Measurements from ENCODE around the gene CELA3B.
A peak's percentile ranks its signal among the peaks of the same experiment; 100 is the strongest.

The CELA3B gene

DNA sequence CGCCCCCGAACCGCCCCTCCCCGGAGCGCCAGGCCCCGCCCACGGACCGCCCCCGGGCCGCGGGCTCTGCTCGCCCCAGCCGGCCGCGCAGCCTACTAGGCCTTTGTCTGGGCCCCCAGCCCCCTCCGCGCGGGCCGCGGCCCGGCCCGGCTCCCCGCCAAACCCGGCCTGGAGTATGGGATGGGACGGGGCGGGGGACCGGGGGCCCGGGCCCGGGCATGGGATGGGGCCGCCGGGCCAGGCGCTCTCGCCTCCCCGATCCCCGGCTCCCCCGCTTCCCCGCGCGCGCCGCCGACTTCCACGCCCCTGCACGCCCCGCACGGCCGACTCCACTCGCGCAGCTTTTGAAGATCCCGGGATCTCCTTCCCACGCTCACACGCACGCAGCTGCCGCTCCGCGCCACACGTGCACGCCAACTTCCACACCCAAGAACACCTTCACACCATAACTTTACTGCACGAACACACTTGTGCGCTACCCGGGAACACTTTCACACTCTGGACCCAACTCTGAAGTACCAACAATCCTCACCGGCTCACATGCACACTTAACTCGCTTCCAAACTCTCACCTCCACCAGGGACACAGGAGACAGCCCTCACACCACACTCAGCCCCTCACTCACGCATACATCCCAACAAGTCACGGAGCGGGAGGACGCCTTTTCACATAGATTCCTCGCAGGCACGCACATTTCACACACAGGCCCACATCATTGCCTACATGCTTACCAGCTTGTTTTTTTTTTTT is 39.3 kb upstream of the CELA3B start:
- Histone ChIP-seq H3K27ac (replicated peaks) (peak overlapping the region; percentile 33; the same call in 1 of the 2 replicates), H3K27me3 (ENCODE audit: insufficient read depth, poor library complexity, severe bottlenecking) (no peaks in the 10 kb centered on the region), H3K4me3 (replicated peaks; ENCODE audit: insufficient read depth, low read length) (peak overlapping the region; percentile 32)
- no peak for TF ChIP-seq GABPA (IDR thresholded peaks at IDR 0.05; ENCODE audit: low read depth)
- no peak for TF ChIP-seq SPI1 (IDR thresholded peaks at IDR 0.05; ENCODE audit: borderline replicate concordance, low read depth)
- TF ChIP-seq POLR2AphosphoS5 (IDR thresholded peaks at IDR 0.05; ENCODE audit: low read depth), result no peak
- TF ChIP-seq REST (IDR thresholded peaks at IDR 0.05; ENCODE audit: insufficient replicate concordance, low read depth), result no peak
- DNase-seq (ENCODE audit: low read depth in 1 of 2, low spot score in 1 of 2), result peak; percentile 51 to 65

GRCh38 chr1:21938732-21939538 is 37.9 kb upstream of the CELA3B start:
- no peaks in the 10 kb centered on the region for H3K27me3 ChIP-seq (ENCODE audit: insufficient read depth, poor library complexity, severe bottlenecking)
- H3K27ac ChIP-seq (replicated peaks), result no peak overlapping the region
- no peak for DNase-seq (ENCODE audit: low read depth in 1 of 2, low spot score in 1 of 2)
- no peak for TF ChIP-seq CTCF (IDR thresholded peaks at IDR 0.05; ENCODE audit: insufficient read depth, low read length)
- no peak for TF ChIP-seq REST (IDR thresholded peaks at IDR 0.05; ENCODE audit: insufficient replicate concordance, low read depth)
- TF ChIP-seq GABPA (IDR thresholded peaks at IDR 0.05; ENCODE audit: low read depth), result no peak
- TF ChIP-seq POLR2AphosphoS5 (IDR thresholded peaks at IDR 0.05; ENCODE audit: low read depth), result no peak
- TF ChIP-seq SPI1 (IDR thresholded peaks at IDR 0.05; ENCODE audit: borderline replicate concordance, low read depth), result no peak
- no peak overlapping the region for H3K4me3 ChIP-seq (replicated peaks; ENCODE audit: insufficient read depth, low read length)

DNA sequence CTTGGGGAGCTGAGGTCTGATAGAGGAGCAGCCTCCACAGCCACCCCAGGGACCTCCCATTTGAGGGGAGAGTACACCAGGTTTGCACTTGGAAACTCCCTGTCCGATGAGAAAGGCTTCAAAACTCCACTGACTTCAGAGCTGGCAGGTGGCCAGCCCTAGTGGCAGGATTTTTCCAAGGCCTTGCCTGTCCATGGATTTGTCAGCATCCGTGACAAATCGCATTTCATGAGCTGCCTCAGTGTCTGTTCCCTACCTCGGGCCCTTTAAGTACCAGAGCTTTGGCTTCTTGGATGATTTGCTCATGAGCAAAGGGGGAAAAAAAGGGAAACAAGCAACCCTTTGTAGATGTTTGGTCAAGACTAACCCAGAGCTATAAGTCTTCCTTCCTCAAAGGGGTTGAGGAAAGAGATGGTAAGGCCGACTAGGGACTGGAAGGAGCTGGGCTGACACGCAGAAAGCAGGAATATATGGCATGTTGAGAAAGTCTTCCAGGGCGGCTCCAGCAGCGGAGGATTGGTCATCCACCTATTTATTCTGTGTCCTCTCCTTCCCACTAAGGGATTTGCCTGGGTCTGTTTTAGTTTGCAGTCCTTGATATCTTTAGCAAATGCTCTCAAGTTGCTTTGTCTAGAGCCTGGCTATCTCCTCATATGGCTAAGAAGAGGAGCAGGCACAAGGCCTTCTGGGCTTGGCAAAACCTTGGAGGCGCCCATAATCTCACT is 37.0 kb upstream of the CELA3B start:
- TF ChIP-seq REST (IDR thresholded peaks at IDR 0.05; ENCODE audit: insufficient replicate concordance, low read depth) (no peak), SPI1 (IDR thresholded peaks at IDR 0.05; ENCODE audit: borderline replicate concordance, low read depth) (peak; percentile 17; the same call in 1 of the 2 replicates)
- no peaks in the 10 kb centered on the region for H3K27me3 ChIP-seq (ENCODE audit: insufficient read depth, poor library complexity, severe bottlenecking)
- peak overlapping the region; percentile 6; the same call in 1 of the 2 replicates for H3K27ac ChIP-seq (replicated peaks)
- no peak overlapping the region for H3K4me3 ChIP-seq (replicated peaks; ENCODE audit: insufficient read depth, low read length)
- DNase-seq (ENCODE audit: low read depth in 1 of 2, low spot score in 1 of 2), result peak; percentile 26 to 68
